ENCODE results near the gene IL1RL1. TPM values are rescaled to one million over a fixed set of nuclear protein-coding genes. Genes with fewer than 3 reads are reported as not detected.

Gene IL1RL1
- total RNA-seq, 4 donors from 2014 or later: 0.98 to 6.6 (median 1.2) TPM

GRCh38 chr2:102277202-102277700 lies 34.1 kb upstream of the IL1RL1 start:
- DNase-seq (ENCODE audit: low spot score in 2 of 2): no peak
- H3K9me3 ChIP-seq: no peaks in the 10 kb centered on the region
- H3K4me3 ChIP-seq: no peak overlapping the region
- H3K27ac ChIP-seq: no peak overlapping the region
- 67% methylated on average over 1 of the region's 1 CpG for WGBS
- peaks cover 20% of the 10 kb centered on the region for H3K27me3 ChIP-seq
- TF ChIP-seq POLR2A (IDR thresholded peaks at IDR 0.05): no peak
- TF ChIP-seq, protein P1, sequence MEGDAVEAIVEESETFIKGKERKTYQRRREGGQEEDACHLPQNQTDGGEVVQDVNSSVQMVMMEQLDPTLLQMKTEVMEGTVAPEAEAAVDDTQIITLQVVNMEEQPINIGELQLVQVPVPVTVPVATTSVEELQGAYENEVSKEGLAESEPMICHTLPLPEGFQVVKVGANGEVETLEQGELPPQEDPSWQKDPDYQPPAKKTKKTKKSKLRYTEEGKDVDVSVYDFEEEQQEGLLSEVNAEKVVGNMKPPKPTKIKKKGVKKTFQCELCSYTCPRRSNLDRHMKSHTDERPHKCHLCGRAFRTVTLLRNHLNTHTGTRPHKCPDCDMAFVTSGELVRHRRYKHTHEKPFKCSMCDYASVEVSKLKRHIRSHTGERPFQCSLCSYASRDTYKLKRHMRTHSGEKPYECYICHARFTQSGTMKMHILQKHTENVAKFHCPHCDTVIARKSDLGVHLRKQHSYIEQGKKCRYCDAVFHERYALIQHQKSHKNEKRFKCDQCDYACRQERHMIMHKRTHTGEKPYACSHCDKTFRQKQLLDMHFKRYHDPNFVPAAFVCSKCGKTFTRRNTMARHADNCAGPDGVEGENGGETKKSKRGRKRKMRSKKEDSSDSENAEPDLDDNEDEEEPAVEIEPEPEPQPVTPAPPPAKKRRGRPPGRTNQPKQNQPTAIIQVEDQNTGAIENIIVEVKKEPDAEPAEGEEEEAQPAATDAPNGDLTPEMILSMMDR (IDR thresholded peaks at IDR 0.05): no peak
- no peak for TF ChIP-seq EP300 (IDR thresholded peaks at IDR 0.05)
- TF ChIP-seq POLR2AphosphoS5 (IDR thresholded peaks at IDR 0.05): no peak
- H3K36me3 ChIP-seq: no peaks in the 10 kb centered on the region
- H3K4me1 ChIP-seq: no peaks in the 10 kb centered on the region

DNA sequence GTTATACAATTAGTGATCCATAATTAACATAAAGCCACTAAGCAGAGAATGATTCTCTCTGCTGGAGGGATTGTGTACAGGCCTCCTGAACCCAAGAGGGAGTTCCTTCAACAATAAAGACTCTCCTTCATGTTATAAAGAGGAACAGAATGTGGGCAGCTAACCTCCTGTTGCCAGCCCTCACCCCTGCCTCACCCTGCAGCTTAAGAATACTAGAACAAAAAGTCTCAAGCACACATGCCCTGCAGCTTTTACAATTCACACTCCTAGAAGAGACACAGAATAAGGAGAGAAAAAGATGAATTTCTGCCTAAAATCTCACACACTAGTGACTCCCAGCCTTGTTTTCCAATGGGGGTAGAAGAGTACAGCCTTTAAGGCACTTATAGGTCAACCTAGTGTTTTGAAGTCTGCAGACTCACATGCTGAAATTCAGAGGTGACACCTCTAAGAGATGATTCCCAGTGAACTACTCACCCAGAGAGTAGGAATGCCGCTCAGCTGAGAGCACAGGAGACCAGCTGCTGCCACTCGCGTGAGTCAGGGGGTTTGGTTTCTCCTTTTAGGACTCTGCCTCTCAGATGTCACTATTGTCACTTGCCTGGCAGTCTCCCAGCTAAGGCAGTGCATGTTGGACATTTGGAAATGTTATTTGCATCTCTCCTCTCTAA lies 32.5 kb upstream of the IL1RL1 start:
- WGBS: 77% methylated on average over 3 of the region's 3 CpGs
- no peaks in the 10 kb centered on the region for H3K4me1 ChIP-seq
- no peak overlapping the region for H3K4me3 ChIP-seq
- DNase-seq (ENCODE audit: low spot score in 2 of 2): no peak
- H3K27me3 ChIP-seq: peaks cover 15% of the 10 kb centered on the region
- TF ChIP-seq EP300 (IDR thresholded peaks at IDR 0.05) (no peak), POLR2A (IDR thresholded peaks at IDR 0.05) (no peak), POLR2AphosphoS5 (IDR thresholded peaks at IDR 0.05) (no peak)
- TF ChIP-seq, protein P1 (IDR thresholded peaks at IDR 0.05): no peak
- H3K9me3 ChIP-seq: no peaks in the 10 kb centered on the region
- H3K27ac ChIP-seq: no peak overlapping the region
- no peaks in the 10 kb centered on the region for H3K36me3 ChIP-seq

DNA sequence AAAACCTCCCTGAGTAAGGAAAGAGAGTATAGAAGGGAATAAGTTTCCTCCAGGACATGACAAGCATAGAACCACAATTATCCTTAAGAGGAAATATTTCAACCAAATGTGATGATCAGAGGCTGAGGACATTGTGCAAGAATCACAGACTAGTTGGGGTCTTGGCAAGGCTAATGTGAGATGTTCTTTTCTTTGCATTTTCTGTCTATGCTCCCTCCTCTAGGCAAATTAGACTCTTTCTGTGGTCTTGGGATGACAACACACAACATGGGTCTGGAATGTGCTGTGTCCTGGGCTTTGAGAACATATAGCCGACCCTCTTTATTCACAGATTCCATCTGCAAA lies 32.0 kb upstream of the IL1RL1 start:
- H3K4me3 ChIP-seq: no peak overlapping the region
- WGBS: 74% methylated on average over 1 of the region's 1 CpG
- peaks cover 15% of the 10 kb centered on the region for H3K27me3 ChIP-seq
- DNase-seq (ENCODE audit: low spot score in 2 of 2): no peak
- no peak overlapping the region for H3K27ac ChIP-seq
- no peak for TF ChIP-seq POLR2A (IDR thresholded peaks at IDR 0.05)
- TF ChIP-seq EP300 (IDR thresholded peaks at IDR 0.05): no peak
- TF ChIP-seq, protein P1 (IDR thresholded peaks at IDR 0.05): no peak
- TF ChIP-seq POLR2AphosphoS5 (IDR thresholded peaks at IDR 0.05): no peak
- no peaks in the 10 kb centered on the region for H3K36me3 ChIP-seq
- no peaks in the 10 kb centered on the region for H3K4me1 ChIP-seq
- no peaks in the 10 kb centered on the region for H3K9me3 ChIP-seq

DNA sequence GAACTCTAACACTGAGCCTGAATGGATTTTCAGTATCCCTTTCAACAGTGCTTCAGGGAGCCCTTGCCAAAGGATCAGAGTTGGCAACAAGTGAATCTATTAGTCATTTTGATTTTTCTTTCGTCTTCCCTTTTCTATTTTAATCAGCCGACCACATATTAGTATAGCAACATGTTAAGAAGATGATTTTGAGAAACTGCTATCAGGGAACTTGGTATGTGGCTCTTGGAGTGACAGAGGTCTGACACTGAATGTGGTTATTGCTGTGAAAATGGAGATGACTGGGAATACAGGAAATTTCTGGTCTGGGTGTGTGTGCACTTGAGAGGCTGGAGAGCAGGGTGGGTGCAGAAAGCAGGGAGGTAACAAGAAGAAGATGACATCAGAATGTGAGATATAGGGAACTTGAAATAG lies 28.7 kb upstream of the IL1RL1 start:
- Histone ChIP-seq H3K9me3 (no peaks in the 10 kb centered on the region), H3K4me1 (no peaks in the 10 kb centered on the region), H3K27me3 (peaks cover 3% of the 10 kb centered on the region), H3K27ac (no peak overlapping the region), H3K36me3 (no peaks in the 10 kb centered on the region), H3K4me3 (no peak overlapping the region)
- 30% methylated on average over 2 of the region's 2 CpGs for whole genome bisulfite sequencing
- TF ChIP-seq POLR2A (IDR thresholded peaks at IDR 0.05): no peak
- DNase-seq (ENCODE audit: low spot score in 2 of 2): no peak

- WGBS: 97% methylated on average over 1 of the region's 1 CpG
- TF ChIP-seq POLR2A (IDR thresholded peaks at IDR 0.05) (no peak), POLR2AphosphoS5 (IDR thresholded peaks at IDR 0.05) (no peak), EP300 (IDR thresholded peaks at IDR 0.05) (no peak)
- TF ChIP-seq, protein P1 (IDR thresholded peaks at IDR 0.05): no peak
- no peaks in the 10 kb centered on the region for H3K27me3 ChIP-seq
- no peak for DNase-seq (ENCODE audit: low spot score in 2 of 2)
- H3K4me3 ChIP-seq: no peak overlapping the region
- no peaks in the 10 kb centered on the region for H3K9me3 ChIP-seq
- no peak overlapping the region for H3K27ac ChIP-seq
- H3K4me1 ChIP-seq: no peaks in the 10 kb centered on the region
- H3K36me3 ChIP-seq: no peaks in the 10 kb centered on the region
Observed at GRCh38 chr2:102283996-102284395, 27.4 kb upstream of the IL1RL1 start.

Measured in suprapubic skin (tissue), 4 donors.